HUDEP-2 (cell line): Measurements from ENCODE around the gene CFAP74.

Experiments used
- DNase-seq, 76 experiments: peaks; one replicate each; lab custom pipeline; 2025; ENCODE audit not compliant: unreplicated experiment in 76 of 76; lab: John Stamatoyannopoulos, UW

The CFAP74 gene

GRCh38 chr1:1956586-1957532 is 46.7 kb downstream of the CFAP74 start:
- no peak for DNase-seq

GRCh38 chr1:1956101-1956500 is 47.5 kb downstream of the CFAP74 start:
- DNase-seq: no peak

GRCh38 chr1:1955621-1956094 is 47.9 kb downstream of the CFAP74 start:
- DNase-seq: no peak

- DNase-seq: no peak
These were observed 48.6 kb downstream of the CFAP74 start for GRCh38 chr1:1954831-1955441.

- no peak for DNase-seq
These were observed 49.6 kb downstream of the CFAP74 start for GRCh38 chr1:1954015-1954414.

- no peak for DNase-seq
These were observed 52.6 kb downstream of the CFAP74 start for GRCh38 chr1:1950940-1951339.

- no peak for DNase-seq
These were observed 54.8 kb downstream of the CFAP74 start for GRCh38 chr1:1948783-1949182.

- DNase-seq: no peak
These were observed 56.1 kb downstream of the CFAP74 start for GRCh38 chr1:1947493-1947892.

GRCh38 chr1:1946540-1946939 is 57.0 kb downstream of the CFAP74 start:
- no peak for DNase-seq

- DNase-seq: no peak
These were observed 57.7 kb downstream of the CFAP74 start for GRCh38 chr1:1945782-1946393.

- peak in 22 of 76 experiments; percentile 2 to 36 (median 11) for DNase-seq
These were observed 59.6 kb downstream of the CFAP74 start for GRCh38 chr1:1943834-1944570.

- no peak for DNase-seq
These were observed 60.6 kb downstream of the CFAP74 start for GRCh38 chr1:1942753-1943656.

GRCh38 chr1:1941868-1942752 is 61.5 kb downstream of the CFAP74 start:
- no peak for DNase-seq

GRCh38 chr1:1941211-1941841 is 62.3 kb downstream of the CFAP74 start:
- no peak for DNase-seq

- DNase-seq: no peak
These were observed 63.5 kb downstream of the CFAP74 start for GRCh38 chr1:1940123-1940425.

- no peak for DNase-seq
These were observed 64.1 kb downstream of the CFAP74 start for GRCh38 chr1:1939296-1940122.

GRCh38 chr1:1938613-1939295 is 64.8 kb downstream of the CFAP74 start:
- no peak for DNase-seq
